ENCODE results near the gene PRTFDC1.

DNA sequence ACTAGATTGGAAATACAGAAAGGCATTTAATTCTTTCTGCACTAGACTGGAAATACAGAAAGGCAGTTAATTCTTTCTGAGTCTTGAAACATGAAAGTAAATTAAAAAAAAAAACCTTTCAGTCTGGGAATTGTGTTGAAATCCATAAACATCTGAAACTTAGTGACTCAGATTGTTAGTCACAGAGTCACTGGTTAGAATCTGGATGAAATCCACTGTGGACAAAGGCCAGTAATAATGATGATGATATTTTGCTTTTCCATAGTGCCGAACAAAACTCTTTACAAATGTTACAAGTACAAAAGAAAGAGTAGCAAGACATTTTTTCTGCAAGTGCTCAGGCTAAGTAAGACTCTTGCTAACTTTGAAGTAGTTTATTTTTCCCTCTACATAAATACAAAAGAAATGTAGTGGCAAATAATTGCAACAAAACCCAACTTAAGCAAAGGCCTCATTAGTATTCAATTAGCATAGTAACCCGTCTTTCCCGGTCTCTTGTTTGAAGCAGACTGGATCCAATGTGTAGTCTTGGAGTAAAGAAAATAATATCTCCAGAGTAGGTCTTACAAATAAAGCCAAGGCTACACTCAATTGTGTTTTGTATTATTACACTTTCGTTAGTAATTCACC lies 5.8 kb upstream of the PRTFDC1 start:
- TF ChIP-seq, protein P1, sequence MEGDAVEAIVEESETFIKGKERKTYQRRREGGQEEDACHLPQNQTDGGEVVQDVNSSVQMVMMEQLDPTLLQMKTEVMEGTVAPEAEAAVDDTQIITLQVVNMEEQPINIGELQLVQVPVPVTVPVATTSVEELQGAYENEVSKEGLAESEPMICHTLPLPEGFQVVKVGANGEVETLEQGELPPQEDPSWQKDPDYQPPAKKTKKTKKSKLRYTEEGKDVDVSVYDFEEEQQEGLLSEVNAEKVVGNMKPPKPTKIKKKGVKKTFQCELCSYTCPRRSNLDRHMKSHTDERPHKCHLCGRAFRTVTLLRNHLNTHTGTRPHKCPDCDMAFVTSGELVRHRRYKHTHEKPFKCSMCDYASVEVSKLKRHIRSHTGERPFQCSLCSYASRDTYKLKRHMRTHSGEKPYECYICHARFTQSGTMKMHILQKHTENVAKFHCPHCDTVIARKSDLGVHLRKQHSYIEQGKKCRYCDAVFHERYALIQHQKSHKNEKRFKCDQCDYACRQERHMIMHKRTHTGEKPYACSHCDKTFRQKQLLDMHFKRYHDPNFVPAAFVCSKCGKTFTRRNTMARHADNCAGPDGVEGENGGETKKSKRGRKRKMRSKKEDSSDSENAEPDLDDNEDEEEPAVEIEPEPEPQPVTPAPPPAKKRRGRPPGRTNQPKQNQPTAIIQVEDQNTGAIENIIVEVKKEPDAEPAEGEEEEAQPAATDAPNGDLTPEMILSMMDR (IDR thresholded peaks at IDR 0.05; ENCODE audit: insufficient read depth, low read length), result no peak
- TF ChIP-seq, protein P2, sequence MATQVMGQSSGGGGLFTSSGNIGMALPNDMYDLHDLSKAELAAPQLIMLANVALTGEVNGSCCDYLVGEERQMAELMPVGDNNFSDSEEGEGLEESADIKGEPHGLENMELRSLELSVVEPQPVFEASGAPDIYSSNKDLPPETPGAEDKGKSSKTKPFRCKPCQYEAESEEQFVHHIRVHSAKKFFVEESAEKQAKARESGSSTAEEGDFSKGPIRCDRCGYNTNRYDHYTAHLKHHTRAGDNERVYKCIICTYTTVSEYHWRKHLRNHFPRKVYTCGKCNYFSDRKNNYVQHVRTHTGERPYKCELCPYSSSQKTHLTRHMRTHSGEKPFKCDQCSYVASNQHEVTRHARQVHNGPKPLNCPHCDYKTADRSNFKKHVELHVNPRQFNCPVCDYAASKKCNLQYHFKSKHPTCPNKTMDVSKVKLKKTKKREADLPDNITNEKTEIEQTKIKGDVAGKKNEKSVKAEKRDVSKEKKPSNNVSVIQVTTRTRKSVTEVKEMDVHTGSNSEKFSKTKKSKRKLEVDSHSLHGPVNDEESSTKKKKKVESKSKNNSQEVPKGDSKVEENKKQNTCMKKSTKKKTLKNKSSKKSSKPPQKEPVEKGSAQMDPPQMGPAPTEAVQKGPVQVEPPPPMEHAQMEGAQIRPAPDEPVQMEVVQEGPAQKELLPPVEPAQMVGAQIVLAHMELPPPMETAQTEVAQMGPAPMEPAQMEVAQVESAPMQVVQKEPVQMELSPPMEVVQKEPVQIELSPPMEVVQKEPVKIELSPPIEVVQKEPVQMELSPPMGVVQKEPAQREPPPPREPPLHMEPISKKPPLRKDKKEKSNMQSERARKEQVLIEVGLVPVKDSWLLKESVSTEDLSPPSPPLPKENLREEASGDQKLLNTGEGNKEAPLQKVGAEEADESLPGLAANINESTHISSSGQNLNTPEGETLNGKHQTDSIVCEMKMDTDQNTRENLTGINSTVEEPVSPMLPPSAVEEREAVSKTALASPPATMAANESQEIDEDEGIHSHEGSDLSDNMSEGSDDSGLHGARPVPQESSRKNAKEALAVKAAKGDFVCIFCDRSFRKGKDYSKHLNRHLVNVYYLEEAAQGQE (IDR thresholded peaks at IDR 0.05; ENCODE audit: insufficient replicate concordance, low read depth), result no peak
